ENCODE results near the gene FHIT.

Gene FHIT

DNA sequence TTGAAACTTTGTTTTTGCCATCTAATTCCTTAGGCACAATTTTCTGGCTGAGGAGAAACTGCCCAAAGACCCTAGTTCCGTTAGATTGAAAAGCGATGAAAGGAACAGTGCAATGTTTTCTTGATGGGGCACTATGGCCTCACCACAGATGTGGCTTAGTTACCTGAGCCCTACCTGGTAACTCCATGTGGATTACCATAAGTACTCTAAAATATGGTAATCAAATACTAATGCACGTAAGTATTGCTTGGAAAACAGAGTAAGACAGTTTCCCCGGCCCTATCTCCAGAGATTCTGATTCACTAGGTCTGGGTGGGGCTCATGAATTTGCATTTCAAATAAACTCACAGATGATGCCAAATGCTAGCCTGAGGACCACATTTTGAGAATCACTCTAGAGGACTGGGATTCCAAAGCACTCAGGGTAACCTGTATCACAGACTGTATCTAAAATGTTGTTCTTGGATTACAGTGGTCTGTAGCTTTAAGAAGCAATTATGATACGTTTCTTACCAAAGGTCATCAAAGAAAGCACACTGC lies 806.3 kb downstream of the FHIT start:
- DNase-seq: no peak

DNA sequence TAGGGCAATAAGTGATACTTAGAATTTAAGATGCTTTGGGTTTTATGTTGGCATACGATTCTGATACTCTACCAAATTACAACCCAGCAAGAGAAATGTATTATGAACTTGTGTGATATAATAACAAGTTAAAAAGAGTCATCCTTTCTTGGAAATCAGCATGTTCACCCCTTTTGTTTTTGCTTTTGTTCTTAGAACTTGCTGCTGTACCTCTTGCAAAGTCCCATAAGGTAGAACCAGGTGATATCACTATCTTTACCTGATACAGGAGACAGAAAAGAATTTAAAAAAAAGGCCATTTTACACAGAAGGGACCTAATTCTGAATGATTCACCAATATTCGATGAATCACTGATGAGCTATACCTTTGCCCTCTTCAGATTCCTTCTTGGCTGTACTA lies 810.4 kb downstream of the FHIT start:
- no peak for DNase-seq

DNA sequence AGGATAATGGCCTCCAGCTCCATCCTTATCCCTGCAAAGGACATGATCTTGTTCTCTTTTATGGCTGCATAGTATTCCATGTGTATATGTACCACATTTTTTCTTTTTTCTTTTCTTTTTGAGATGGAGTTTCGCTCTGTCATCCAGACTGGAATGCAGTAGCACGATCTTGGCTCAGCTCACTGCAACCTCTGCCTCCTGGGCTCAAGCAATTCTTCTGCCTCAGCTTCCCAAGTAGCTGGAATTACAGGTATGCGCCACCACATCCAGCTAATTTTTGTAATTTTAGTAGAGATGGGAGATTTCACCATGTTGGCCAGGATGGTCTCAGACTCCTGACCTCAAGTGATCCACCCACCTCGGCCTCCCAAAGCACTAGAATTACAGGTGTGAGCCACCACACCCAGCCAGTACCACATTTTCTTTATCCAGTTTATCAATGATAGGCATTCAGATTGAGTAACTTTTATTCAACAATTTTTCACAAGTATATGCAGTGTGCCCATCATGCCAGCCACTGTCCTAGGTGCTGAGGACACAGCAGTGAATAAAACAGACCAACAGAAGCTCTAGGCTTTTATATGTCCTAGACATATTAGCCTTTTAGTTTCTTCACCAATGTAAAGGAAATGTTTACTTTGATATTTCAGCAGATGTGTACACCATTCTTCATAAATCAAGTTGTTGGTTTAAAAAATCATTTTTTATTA lies 815.2 kb downstream of the FHIT start:
- no peak for DNase-seq

DNA sequence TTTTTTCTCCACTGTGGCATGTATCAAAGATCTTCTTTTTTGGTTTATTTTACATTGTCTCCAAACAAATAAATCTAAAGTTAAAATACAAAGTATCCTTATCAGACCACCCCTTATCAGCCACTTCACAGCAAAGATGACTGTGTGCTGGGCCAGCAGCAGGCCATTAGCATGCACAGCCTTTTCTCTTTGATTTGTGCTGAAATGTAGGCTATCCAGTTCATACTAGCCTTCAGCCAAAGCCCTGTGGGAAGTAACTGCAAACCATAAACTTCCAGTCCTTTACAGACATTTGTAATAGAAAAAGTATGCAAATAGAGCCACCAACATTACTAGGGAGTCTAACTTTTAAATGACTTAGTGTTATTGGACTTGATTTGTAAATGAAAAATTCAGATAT lies 816.3 kb downstream of the FHIT start:
- no peak for DNase-seq

DNA sequence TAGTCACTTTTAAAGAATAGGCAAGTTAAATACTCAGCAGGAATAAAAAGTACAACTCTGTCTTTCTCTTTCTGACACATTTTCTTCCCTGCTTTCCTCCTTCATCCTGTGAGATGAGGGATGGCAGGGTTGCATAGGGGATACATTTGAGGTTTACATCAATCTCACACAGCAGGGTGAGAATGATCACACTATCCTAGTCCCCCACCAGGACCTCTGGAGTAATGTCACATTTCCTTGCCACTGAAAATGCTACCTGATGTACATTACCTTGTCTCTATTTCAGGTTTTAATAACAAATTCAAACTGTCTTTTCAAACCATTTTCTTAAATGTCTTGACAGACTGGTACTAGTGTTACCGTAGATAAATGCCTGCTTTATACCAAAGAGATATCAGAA lies 816.9 kb downstream of the FHIT start:
- DNase-seq: no peak

DNA sequence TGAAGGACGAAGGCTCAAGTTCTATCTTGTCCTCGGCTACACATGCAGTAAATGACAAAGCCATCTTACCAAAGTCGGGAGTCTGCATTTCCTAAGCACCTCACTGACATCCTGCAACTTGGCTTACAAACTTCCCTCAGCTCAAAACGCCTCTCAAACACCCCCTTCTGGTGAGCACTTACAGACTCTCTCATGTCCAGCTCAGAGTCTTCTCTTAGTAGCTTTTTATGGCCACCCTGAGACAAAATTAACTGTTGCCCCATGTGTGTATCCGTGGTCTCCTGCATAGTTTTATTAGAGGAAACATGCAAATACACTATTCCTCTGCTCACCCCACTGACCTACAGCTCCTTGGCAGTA lies 819.7 kb downstream of the FHIT start:
- DNase-seq: no peak

DNA sequence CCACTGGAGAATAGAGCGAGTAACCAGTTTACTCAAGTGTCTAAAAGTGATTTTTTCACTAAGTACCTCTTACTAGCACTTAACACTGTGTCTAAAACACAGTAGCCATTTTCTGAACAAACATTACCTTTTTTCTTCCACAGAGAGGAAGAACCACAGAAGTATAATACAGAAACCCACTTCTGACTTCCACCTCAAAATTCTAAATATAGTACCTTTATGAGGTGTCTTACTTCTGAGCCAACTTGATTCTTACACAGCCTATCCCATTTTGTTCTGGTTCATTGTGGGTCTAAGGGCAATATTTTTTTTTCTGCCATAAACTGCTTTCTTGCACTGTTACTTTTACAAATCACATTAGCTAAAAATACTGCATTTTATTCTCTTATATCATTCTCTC lies 821.0 kb downstream of the FHIT start:
- no peak for DNase-seq

DNA sequence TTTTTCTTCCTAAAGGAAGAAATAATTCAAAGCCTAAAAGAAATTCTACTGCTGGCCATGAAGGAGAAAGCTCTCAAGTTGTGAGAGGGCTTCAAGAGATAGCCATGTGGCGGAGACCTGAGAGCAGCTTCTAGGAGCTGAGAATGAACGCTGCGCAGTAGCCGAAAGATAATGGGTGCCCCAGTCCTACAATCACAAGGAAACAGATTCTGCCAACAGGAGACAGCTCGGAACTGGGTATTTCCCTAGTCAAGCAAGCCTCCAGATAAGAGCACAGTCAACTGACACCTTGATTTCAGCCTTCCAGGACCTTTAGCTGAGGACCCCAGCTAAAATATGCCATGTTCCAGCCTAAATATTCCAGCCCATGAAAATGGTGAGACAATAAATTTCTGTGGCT lies 824.1 kb downstream of the FHIT start:
- DNase-seq: no peak

DNA sequence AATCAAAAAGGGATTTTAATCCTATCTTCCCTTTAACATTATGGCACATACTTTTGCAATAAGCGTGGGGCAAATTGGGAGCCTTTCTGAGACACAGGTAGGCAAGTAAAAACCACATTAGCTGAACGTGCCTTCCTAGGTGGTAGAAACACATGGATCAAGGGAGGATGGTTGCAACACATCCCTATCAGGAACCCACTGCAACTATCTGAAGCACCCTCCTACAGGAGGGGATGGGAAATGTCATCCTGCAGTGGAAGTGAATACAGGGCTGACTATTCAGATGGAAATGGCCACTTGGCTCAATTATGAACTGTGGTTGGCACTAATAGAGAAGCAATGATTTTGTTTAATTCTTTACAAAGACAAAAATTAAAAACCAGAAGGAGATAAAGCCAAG lies 826.3 kb downstream of the FHIT start:
- DNase-seq: no peak

DNA sequence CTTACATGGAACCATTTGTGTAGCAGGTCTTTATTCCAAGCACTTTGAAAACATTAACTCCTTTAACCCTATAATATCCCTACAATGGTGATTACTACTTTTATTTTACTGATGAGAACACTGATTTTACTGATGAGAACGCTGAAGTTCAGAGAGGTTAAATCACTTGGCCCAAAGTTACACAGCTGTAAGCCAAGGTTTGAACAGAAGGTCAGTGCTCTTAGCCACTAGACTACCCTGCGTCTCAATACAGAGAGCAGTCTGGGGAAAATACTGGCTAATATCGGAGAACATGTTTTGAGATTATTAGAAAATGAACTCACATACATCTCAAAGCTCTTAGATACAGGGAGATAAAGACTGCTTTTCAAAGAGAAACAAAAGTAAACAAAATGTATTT lies 827.2 kb downstream of the FHIT start:
- no peak for DNase-seq

DNA sequence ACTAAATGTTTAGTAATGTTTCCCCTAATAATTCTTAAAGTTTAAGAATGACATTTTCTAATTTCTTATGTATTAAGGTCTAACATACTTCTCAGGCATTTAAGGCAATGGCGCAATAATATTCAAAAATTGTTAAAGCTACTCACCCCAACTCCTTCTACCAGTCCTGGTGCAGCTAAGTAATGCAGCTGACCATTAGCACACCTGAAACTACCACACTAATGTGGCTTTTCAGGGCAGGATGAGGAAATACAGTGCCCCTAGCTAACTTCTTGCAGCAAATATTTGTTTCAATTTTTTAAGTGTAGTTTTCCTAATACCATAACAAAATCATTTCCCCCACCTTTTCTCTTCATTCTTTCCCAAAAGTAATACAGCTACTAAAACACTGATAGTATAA lies 827.7 kb downstream of the FHIT start:
- DNase-seq: no peak

DNA sequence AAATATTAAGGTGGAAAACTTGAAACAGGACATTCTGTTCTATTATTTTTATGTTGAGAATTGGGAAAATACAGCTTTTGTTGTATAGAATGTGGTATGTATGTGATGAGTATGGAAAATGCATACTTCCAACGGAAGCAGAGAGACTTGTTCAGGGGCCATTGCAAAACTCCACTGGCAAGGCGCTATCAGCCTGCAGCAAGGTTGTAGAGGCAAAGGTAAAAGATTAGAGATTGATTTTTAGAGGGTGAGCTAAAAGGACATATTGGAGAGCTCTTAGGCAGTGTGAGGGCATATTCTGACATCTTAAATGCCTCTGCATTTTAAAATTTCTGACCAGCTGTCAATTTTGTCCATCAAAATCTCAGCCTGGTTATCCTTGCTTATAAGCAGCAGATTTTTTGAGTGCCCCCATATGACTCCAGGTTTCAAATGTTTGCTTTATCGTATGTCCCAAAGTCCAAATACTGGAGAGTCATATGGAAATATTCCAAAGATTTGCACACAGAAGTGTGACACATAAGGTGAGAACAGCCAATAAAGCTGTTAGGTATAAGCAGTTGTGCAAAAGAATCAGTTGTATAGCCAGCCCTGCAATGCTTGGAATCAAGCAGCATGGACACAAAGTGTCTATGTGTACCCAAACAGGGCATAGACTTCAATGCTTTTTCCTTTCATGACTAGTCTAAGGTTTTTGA lies 829.4 kb downstream of the FHIT start:
- DNase-seq: no peak

DNA sequence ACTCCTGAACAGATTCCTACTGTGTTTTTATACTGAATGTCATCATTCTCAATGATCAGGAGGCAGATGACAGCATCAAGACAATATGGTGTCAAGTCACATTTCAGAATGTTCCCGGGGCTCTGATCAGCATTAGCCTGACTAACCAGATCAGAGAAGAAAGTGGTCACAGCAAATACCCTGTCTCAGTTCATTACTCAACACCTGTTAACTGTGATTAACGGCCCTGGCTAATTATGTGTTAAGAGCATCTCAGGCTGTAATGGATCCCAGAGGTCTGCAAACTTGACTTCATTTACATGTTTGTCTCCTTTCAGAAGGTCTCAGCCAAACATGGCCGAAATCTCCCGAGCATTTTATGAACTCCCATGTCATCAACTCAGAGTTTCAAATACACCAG lies 833.7 kb downstream of the FHIT start:
- DNase-seq: no peak

DNA sequence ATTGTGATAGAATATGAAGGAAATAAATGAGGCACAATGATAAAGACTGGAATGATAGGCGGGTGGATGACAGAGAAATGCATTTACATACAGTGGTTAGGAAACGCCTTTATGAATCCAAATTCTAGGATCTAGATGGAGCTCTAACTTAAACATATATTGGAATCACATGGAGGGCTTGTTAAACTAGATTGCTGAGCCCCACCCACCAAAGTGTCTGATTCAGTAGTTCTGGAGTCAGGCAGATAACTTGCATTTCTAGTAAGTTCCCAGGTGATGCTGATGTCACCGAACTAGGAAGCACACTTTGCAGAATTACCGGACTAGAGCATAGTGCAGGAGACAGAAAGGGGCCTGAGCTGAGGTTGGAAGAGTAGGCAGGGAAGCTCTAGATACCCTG lies 837.2 kb downstream of the FHIT start:
- DNase-seq: no peak

DNA sequence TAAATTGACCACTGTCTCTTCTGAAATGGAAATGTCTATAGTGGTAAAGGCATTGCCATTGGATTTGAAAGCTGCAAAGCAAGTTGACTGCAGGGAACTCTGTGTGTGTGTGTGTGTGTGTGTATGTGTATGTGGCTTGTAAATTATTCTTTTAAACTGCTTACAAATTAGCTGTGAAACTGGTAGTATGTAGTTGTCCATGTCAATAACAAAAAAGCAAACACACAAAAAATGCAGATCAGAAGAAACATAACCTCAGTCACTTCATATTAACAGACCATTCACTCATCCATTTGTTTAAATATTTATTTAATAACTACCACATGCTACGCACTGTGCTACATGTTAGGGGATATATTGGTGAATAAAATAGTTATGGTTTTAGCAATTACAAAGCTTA lies 837.7 kb downstream of the FHIT start:
- no peak for DNase-seq

DNA sequence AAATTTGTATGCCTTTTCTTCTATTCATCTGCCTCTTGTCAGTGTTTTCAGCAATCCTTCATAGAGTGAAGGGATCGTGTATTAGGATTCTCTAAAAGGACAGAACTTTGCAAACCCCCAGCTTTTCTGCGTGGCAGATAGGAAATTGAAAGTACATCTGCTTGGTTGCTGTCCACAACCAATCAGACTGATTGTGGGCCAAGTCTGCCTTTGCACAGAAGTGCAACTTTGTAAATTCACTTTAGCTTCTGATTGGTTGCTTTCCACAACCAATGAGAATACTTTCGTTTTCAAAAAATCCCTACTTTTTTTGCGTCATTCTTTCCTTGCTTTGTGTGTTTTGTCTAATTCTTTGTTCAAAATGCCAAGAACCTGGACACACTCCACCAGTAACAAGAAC lies 847.4 kb downstream of the FHIT start:
- DNase-seq: no peak

DNA sequence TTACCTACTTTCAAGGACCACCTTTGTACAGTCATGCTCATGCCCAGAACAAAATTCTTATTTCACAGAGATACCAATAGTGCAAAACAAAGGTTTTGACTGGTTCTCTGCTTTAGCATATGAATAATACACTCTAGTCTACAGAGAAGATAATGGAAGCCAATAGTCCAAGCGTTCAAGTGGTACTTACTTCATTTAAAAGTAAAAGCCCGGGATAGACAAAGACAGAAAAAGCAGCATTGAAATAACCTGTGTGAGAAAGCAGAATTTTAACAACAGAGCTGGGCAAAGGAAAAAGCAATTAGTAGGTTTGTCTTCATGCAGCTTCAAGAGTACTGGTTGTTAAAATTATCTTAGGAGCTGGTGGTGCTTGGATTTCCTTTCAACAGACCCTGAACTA lies 848.3 kb downstream of the FHIT start:
- no peak for DNase-seq

DNA sequence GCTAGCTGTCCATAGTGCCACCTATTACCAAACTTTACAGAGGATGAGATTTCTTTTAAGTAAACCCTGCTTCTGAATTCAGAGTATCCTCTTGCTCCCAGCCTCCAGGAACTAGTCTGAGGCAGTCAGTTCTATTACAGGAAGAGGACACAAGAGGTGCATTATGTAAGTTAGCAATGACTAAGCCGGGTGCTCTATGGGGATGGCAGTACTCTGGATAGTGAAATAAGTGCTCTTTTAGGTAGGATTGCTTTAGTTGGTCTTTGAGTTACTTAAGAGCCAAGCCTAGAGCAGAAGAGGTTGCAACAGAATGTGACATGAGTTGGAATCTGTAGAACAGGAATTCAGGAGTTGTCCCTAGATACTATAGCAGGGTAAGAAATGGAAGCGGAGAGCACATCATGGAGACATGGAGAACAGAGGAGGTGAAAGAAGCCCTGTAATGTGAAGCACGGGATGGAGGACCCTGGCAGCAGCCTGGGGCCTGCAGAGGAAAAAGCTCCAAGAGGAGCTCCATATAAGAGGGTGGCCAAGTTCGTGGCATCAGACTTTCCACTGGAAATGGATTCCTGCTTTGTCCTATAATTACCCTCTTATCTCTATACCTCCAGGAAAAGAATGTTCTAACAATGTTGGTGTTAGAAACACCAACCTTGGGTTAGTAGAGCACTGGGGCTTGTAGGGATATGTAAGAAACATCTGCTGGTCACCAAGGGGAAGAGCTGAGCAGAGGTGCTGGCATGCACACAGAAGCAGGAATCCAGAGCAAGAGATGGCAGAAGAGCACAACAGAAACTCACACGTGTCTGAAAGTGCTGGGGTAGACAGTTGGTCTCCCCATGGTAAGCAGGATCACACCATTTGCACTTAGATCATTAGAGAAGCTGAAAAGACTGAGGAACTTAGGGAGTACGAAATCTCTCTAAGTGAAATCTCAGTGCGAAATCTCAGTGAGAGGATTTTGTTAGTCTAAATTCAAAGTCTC lies 851.1 kb downstream of the FHIT start:
- DNase-seq: no peak

DNA sequence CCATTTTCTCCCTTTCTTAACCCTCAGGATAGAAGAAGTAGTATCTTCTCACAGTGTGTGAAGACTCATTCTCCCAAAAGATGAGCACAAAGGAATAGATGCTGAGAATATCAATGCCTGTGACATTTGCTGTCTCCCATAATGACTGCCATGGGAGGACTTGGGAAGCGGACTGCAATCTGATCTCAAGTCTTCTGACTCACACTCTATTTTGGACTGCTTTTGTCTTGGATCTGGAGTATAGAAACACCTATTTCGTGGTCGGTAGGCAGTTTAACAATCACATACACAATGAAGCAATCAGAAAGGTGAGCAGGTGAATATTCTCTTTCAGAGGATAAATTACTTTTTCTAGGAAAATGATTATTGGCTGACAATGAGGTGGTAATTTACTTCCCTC lies 852.0 kb downstream of the FHIT start:
- DNase-seq: no peak

DNA sequence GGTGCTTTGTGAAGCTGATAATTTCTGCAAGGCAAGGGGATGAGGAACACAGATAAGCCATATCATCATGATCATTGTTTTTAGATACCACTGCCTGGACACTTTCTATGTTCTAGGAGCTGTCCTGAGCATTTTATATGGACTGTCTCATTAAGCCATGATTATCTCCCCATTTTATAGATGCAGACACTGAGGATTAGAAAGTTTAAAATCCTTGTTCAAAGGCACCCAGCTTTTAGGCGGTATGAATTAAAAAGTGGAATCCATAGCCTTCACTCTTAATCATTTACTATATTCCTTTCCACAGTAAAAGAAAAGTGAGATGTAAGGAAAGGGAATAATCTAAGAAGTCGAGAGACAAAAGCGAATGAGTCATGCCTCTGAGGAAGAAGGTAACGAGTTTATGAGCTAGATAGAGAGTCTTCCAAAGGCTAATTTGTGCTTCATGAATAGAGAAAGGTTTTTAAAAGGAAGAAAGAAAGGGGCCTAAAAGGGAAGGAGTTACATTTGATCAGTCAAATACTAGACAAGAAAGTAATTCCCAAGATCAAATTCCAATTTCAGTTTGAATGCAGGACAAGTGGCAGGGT lies 856.0 kb downstream of the FHIT start:
- no peak for DNase-seq

DNA sequence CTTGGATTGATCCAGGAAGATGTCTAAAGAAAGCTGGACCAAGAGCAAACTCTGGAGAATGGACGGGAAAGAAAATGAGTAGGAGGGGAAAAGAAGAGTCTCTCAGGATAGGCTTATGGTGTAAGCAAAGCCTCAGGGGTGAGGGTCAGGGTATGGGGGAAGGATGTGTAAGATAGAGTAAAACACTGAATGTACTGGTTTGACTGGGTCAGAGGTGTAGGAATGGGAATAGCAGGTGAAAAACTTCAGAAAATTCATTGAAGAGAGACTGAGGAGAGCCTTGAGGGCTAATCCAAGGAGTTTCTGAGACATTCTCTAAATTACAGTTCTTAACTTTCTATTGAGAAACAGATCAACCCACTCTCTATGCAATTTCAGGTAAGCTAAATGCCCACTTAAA lies 857.3 kb downstream of the FHIT start:
- DNase-seq: no peak

DNA sequence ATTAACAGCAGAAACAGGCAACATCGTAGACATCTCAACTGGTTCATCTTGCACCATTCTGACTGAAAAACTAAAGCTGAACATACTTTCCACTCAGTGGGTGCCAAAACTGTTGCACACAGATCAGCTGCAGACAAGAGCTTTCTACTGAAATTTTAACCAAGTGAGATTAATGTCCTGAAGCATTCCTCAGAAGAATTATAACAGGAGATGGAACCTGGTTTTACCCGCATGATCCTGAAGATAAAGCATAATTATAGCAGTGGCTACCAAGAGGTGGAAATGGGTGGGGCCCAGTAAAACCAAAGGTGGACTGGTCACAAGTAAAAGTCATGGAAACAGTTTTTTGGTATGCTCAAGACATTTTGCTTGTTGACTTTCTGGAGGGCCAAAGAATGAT lies 858.8 kb downstream of the FHIT start:
- no peak for DNase-seq

DNA sequence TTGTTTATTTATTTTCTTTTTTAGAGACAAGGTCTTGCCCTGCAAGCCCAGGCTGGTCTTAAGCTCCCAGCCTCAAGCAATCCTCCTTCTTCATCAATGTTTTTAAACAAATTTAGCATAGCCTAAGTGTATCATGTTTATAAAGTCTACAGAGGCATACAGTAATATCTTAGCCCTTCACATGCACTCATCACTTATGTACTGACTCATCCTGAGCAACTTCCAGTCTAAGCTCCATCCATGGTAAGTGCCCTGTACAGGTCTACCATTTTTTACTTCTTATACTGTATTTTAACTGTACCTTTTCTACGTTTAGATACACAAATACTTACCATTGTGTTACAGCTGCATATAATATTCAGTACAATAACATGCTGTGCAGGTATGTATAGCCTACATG lies 860.0 kb downstream of the FHIT start:
- no peak for DNase-seq
